ENCODE results near the gene FRMD8. TPM values are rescaled to one million over a fixed set of nuclear protein-coding genes. Genes with fewer than 3 reads are reported as not detected.

FRMD8 gene
- total RNA-seq, 2 donors from 2014 or later: 20.0 to 46.8 TPM

GRCh38 chr11:65452806-65453490, 66.5 kb downstream of the FRMD8 start:
- H3K4me3 ChIP-seq: no peak overlapping the region
- intact Hi-C loops (cut with DNase I): no loop called here
- no peaks in the 10 kb centered on the region for H3K9me3 ChIP-seq
- no peaks in the 10 kb centered on the region for H3K27me3 ChIP-seq
- H3K36me3 ChIP-seq (replicated peaks in 1 of 2; ENCODE audit: insufficient read depth in 1 of 2, low read depth in 2 of 2): no peaks in the 10 kb centered on the region
- no peak for TF ChIP-seq POLR2A (IDR thresholded peaks at IDR 0.05)
- no peak for TF ChIP-seq CTCF (IDR thresholded peaks at IDR 0.05)
- no peak overlapping the region for H3K27ac ChIP-seq
- DNase-seq (no peak), ATAC-seq (no peak)
- peaks cover 10% of the 10 kb centered on the region for H3K4me1 ChIP-seq
- 76 to 87% methylated on average over 3 to 8 of the region's 8 CpGs for WGBS, 2 donors

GRCh38 chr11:65454311-65454695, 67.9 kb downstream of the FRMD8 start:
- Histone ChIP-seq H3K4me1 (peaks cover 10% of the 10 kb centered on the region), H3K9me3 (no peaks in the 10 kb centered on the region), H3K36me3 (replicated peaks in 1 of 2; ENCODE audit: insufficient read depth in 1 of 2, low read depth in 2 of 2) (no peaks in the 10 kb centered on the region), H3K27me3 (no peaks in the 10 kb centered on the region), H3K4me3 (no peak overlapping the region), H3K27ac (peak overlapping the region in 2 of 4 donors; percentile 12 to 74)
- intact Hi-C loops (cut with DNase I): no loop called here
- ATAC-seq (no peak), DNase-seq (no peak)
- TF ChIP-seq POLR2A (IDR thresholded peaks at IDR 0.05): no peak
- TF ChIP-seq CTCF (IDR thresholded peaks at IDR 0.05): no peak
- WGBS, 2 donors: 68 to 80% methylated on average over 10 of the region's 10 CpGs

GRCh38 chr11:65454696-65455456, 68.4 kb downstream of the FRMD8 start:
- intact Hi-C loops (cut with DNase I): no loop called here
- H3K4me3 ChIP-seq: no peak overlapping the region
- H3K4me1 ChIP-seq: peaks cover 10% of the 10 kb centered on the region
- 7 to 11% methylated on average over 23 to 37 of the region's 47 CpGs for WGBS, 2 donors
- DNase-seq (peak; percentile 88 to 93 (median 90)), ATAC-seq (peak; percentile 96)
- TF ChIP-seq POLR2A (IDR thresholded peaks at IDR 0.05): peak in 2 of 3 donors; percentile 57 to 70
- TF ChIP-seq CTCF (IDR thresholded peaks at IDR 0.05): peak in 1 of 7 experiments; percentile 10
- no peaks in the 10 kb centered on the region for H3K9me3 ChIP-seq
- H3K27ac ChIP-seq: peak overlapping the region; percentile 12 to 74 (median 54)
- H3K36me3 ChIP-seq (replicated peaks in 1 of 2; ENCODE audit: insufficient read depth in 1 of 2, low read depth in 2 of 2): no peaks in the 10 kb centered on the region
- H3K27me3 ChIP-seq: no peaks in the 10 kb centered on the region

GRCh38 chr11:65456418-65456817, 70.0 kb downstream of the FRMD8 start:
- Histone ChIP-seq H3K9me3 (no peaks in the 10 kb centered on the region), H3K27ac (no peak overlapping the region), H3K36me3 (replicated peaks in 1 of 2; ENCODE audit: insufficient read depth in 1 of 2, low read depth in 2 of 2) (no peaks in the 10 kb centered on the region), H3K4me1 (peaks cover 10% of the 10 kb centered on the region), H3K4me3 (no peak overlapping the region), H3K27me3 (no peaks in the 10 kb centered on the region)
- intact Hi-C loops (cut with DNase I): no loop called here
- 87 to 91% methylated on average over 3 of the region's 3 CpGs for WGBS, 2 donors
- no peak for ATAC-seq
- DNase-seq: no peak
- no peak for TF ChIP-seq CTCF (IDR thresholded peaks at IDR 0.05)
- TF ChIP-seq POLR2A (IDR thresholded peaks at IDR 0.05): no peak

All from body of pancreas (tissue), 4 donors.